Esophagus muscularis mucosa (tissue), 4 donors: ENCODE data around the gene TMEM120A. TPM values are rescaled to one million over a fixed set of nuclear protein-coding genes. Genes with fewer than 3 reads are reported as not detected.

Source experiments
- DNase-seq: peaks from one replicate; pipeline ENCODE4 v3.0.0-alpha.2; 2017; ENCODE audit errors: extremely low spot score
- H3K27ac ChIP-seq, 4 donors: fragments of 200-600 bp; sonication (generic); replicated peaks in 1 of 4; 1 replicate in 3 of 4; 2 replicates in 1 of 4; pipeline ENCODE4 v1.5.1; 2016 to 2019; ENCODE audit warnings: mild to moderate bottlenecking in 1 of 4
- H3K27me3 ChIP-seq, 4 donors: fragments of 200-600 bp; sonication (generic); one replicate each; pipeline versions ENCODE4 v1.5.1 to v1.6.0; 2016 to 2019
- H3K36me3 ChIP-seq, 4 donors: fragments of 200-600 bp; sonication (generic); one replicate each; pipeline ENCODE4 v1.5.1; 2016 to 2019
- H3K4me1 ChIP-seq, 4 donors: fragments of 200-600 bp; sonication (generic); one replicate each; pipeline ENCODE4 v1.5.1; 2016 to 2019
- H3K4me3 ChIP-seq, 4 donors: fragments of 200-600 bp; sonication (generic); 1 replicate in 2 of 4; 2 replicates in 2 of 4; pipeline ENCODE4 v1.5.1; 2016 to 2019; ENCODE audit warnings: mild to moderate bottlenecking in 4 of 4, moderate library complexity in 1 of 4
- H3K9me3 ChIP-seq, 4 donors: fragments of 200-600 bp; sonication (generic); 1 replicate in 3 of 4; 2 replicates in 1 of 4; pipeline ENCODE4 v1.5.1; 2016 to 2019
- CTCF ChIP-seq, 3 experiments: fragments of 200-600 bp in 2 of 3; fragments of 450-650 bp in 1 of 3; sonication (generic) in 2 of 3; IDR thresholded peaks; one replicate each; pipeline ENCODE4 v1.5.1; 2017 to 2019; ENCODE audit warnings: antibody characterized with exemption in 3 of 3, mild to moderate bottlenecking in 2 of 3, moderate library complexity in 1 of 3
- EP300 ChIP-seq: sonication (generic); formaldehyde crosslinking; IDR thresholded peaks from one replicate; pipeline ENCODE4 v1.6.1; 2017; ENCODE audit warnings: antibody characterized with exemption
- POLR2A ChIP-seq: fragments of 450-650 bp; IDR thresholded peaks from one replicate; pipeline ENCODE4 v1.6.1; 2017; ENCODE audit warnings: antibody characterized with exemption, moderate library complexity, mild to moderate bottlenecking, low read depth
- POLR2AphosphoS5 ChIP-seq, 2 donors: sonication (generic); formaldehyde crosslinking; IDR thresholded peaks; one replicate each; pipeline ENCODE4 v1.6.1; 2017; ENCODE audit warnings: antibody characterized with exemption in 2 of 2
- WGBS: methylation state at CpG from one replicate; pipeline ENCODE4 v1.1.5; 2018; 5-methylcytosine and 5-hydroxymethylcytosine counted together
- intact Hi-C: fragments of 100-400 bp; cut with DNase I; formaldehyde crosslinking; loops from one replicate; pipeline ENCODE4 v1.15.1; 2023
- total RNA-seq, 4 donors: library from RNA; depleted of rRNA; stranded (reverse); fragments of >200 nt; gene quantifications; one replicate each; pipeline versions ENCODE4 v1.1.0 to v1.2.1, GENCODE V29; 2016

The TMEM120A gene
- total RNA-seq, 4 donors from 2014 or later = 23.2 to 37.8 (median 31.2) TPM

GRCh38 chr7:75958802-75959543 lies 35.4 kb downstream of the TMEM120A start:
- Histone ChIP-seq H3K36me3 (peaks cover 32 to 69% (median 64%) of the 10 kb centered on the region in 4 donors), H3K4me3 (no peak overlapping the region), H3K27ac (no peak overlapping the region), H3K27me3 (no peaks in the 10 kb centered on the region), H3K9me3 (no peaks in the 10 kb centered on the region), H3K4me1 (peaks cover 4 to 26% (median 21%) of the 10 kb centered on the region in 4 donors)
- WGBS = 96% methylated on average over 9 of the region's 9 CpGs
- DNase-seq = no peak
- intact Hi-C loops = no loop called here
- TF ChIP-seq POLR2A (no peak), POLR2AphosphoS5 (IDR thresholded peaks at IDR 0.05) (no peak), CTCF (IDR thresholded peaks at IDR 0.05) (no peak), EP300 (no peak)

- Histone ChIP-seq H3K9me3 (no peaks in the 10 kb centered on the region), H3K4me3 (no peak overlapping the region), H3K36me3 (peaks cover 32 to 74% (median 67%) of the 10 kb centered on the region in 4 donors), H3K27me3 (no peaks in the 10 kb centered on the region), H3K4me1 (peaks cover 2 to 9% (median 4%) of the 10 kb centered on the region in 4 donors), H3K27ac (no peak overlapping the region)
- DNase-seq = no peak
- 92% methylated on average over 16 of the region's 16 CpGs for WGBS
- intact Hi-C loops = no loop called here
- TF ChIP-seq EP300 = no peak
Measured at GRCh38 chr7:75957021-75957736, 37.2 kb downstream of the TMEM120A start.

GRCh38 chr7:75955331-75955955 lies 39.0 kb downstream of the TMEM120A start:
- peaks cover 32 to 69% (median 61%) of the 10 kb centered on the region in 4 donors for H3K36me3 ChIP-seq
- no peak for DNase-seq
- no peaks in the 10 kb centered on the region for H3K27me3 ChIP-seq
- WGBS = 93% methylated on average over 9 of the region's 12 CpGs
- TF ChIP-seq EP300 (no peak), CTCF (IDR thresholded peaks at IDR 0.05) (no peak), POLR2AphosphoS5 (IDR thresholded peaks at IDR 0.05) (no peak), POLR2A (no peak)
- H3K4me3 ChIP-seq = no peak overlapping the region
- intact Hi-C loops = no loop called here
- H3K9me3 ChIP-seq = no peaks in the 10 kb centered on the region
- no peak overlapping the region for H3K27ac ChIP-seq
- peaks cover 4 to 13% (median 7%) of the 10 kb centered on the region in 4 donors for H3K4me1 ChIP-seq

- Histone ChIP-seq H3K9me3 (no peaks in the 10 kb centered on the region), H3K27ac (no peak overlapping the region), H3K27me3 (no peaks in the 10 kb centered on the region), H3K4me1 (peaks cover 4 to 18% (median 10%) of the 10 kb centered on the region in 4 donors), H3K4me3 (no peak overlapping the region), H3K36me3 (peaks cover 32 to 57% (median 51%) of the 10 kb centered on the region in 4 donors)
- DNase-seq = no peak
- no peak for TF ChIP-seq CTCF (IDR thresholded peaks at IDR 0.05)
- TF ChIP-seq POLR2AphosphoS5 (IDR thresholded peaks at IDR 0.05) = no peak
- no peak for TF ChIP-seq POLR2A
- no peak for TF ChIP-seq EP300
- intact Hi-C loops = no loop called here
- 81% methylated on average over 11 of the region's 11 CpGs for WGBS
Measured at GRCh38 chr7:75953931-75954330, 40.5 kb downstream of the TMEM120A start.

- Histone ChIP-seq H3K4me1 (peaks cover 4 to 18% (median 13%) of the 10 kb centered on the region in 4 donors), H3K36me3 (peaks cover 27 to 52% (median 47%) of the 10 kb centered on the region in 4 donors), H3K27me3 (no peaks in the 10 kb centered on the region), H3K9me3 (no peaks in the 10 kb centered on the region), H3K27ac (no peak overlapping the region), H3K4me3 (no peak overlapping the region)
- no peak for TF ChIP-seq EP300
- no peak for TF ChIP-seq POLR2A
- TF ChIP-seq CTCF (IDR thresholded peaks at IDR 0.05) = no peak
- no peak for TF ChIP-seq POLR2AphosphoS5 (IDR thresholded peaks at IDR 0.05)
- no peak for DNase-seq
- WGBS = 97% methylated on average over 2 of the region's 7 CpGs
- intact Hi-C loops = no loop called here
Measured at GRCh38 chr7:75953431-75953830, 41.0 kb downstream of the TMEM120A start.
